SJCRH30 (cell line): ENCODE results near the gene HNF1A. TPM values are rescaled to one million over a fixed set of nuclear protein-coding genes. Genes with fewer than 3 reads are reported as not detected.

Source experiments
- DNase-seq, 2 experiments: peaks; one replicate each; pipeline ENCODE4 v3.0.0-alpha.2; 2015 to 2020
- H3K27ac ChIP-seq: fragments of 250-450 bp; sonication (Bioruptor Pico); 2 replicates; pipeline ENCODE4 v1.5.1; 2020; ENCODE audit warnings: mild to moderate bottlenecking, moderate library complexity
- H3K27me3 ChIP-seq: fragments of 250-450 bp; sonication (Bioruptor Pico); 2 replicates; pipeline ENCODE4 v1.5.1; 2020; ENCODE audit warnings: mild to moderate bottlenecking, moderate library complexity
- H3K36me3 ChIP-seq: fragments of 250-450 bp; sonication (Bioruptor Pico); 2 replicates; pipeline ENCODE4 v1.5.1; 2020; ENCODE audit warnings: mild to moderate bottlenecking, moderate library complexity
- H3K4me1 ChIP-seq: fragments of 250-450 bp; sonication (Bioruptor Pico); 2 replicates; pipeline ENCODE4 v1.5.1; 2020; ENCODE audit warnings: mild to moderate bottlenecking, moderate library complexity
- H3K4me3 ChIP-seq: fragments of 250-450 bp; sonication (Bioruptor Pico); 2 replicates; pipeline ENCODE4 v1.5.1; 2020; ENCODE audit warnings: mild to moderate bottlenecking, moderate library complexity
- H3K9me3 ChIP-seq: fragments of 250-450 bp; sonication (Bioruptor Pico); replicated peaks from 2 replicates; pipeline ENCODE4 v1.5.1; 2020; ENCODE audit warnings: mild to moderate bottlenecking, moderate library complexity
- total RNA-seq: library from RNA; depleted of rRNA; stranded (reverse); fragments of >200 nt; shearing (Covaris generic); gene quantifications from 2 replicates; pipeline ENCODE4 v1.2.3, GENCODE V29; 2014

The HNF1A gene
- total RNA-seq, 1 experiment from 2014 or later = 0.04 TPM

- Histone ChIP-seq H3K9me3 (no peaks in the 10 kb centered on the region), H3K27me3 (no peaks in the 10 kb centered on the region), H3K4me1 (no peaks in the 10 kb centered on the region), H3K4me3 (no peak overlapping the region), H3K27ac (no peak overlapping the region), H3K36me3 (no peaks in the 10 kb centered on the region)
- peak; percentile 17 to 72 for DNase-seq
These were observed 6.8 kb upstream of the HNF1A start for GRCh38 chr12:120971299-120972180.

- H3K4me3 ChIP-seq = no peak overlapping the region
- no peaks in the 10 kb centered on the region for H3K9me3 ChIP-seq
- DNase-seq = no peak
- no peaks in the 10 kb centered on the region for H3K27me3 ChIP-seq
- no peaks in the 10 kb centered on the region for H3K4me1 ChIP-seq
- no peaks in the 10 kb centered on the region for H3K36me3 ChIP-seq
- no peak overlapping the region for H3K27ac ChIP-seq
These were observed 5.3 kb upstream of the HNF1A start for GRCh38 chr12:120972870-120973543.

GRCh38 chr12:120977531-120978295, 630 bp upstream of the HNF1A start:
- H3K27ac ChIP-seq = no peak overlapping the region

GRCh38 chr12:120979220-120979861, 998 bp downstream of the HNF1A start:
- H3K27me3 ChIP-seq = 0 out of 2 replicates have a peak, but pooled peaks cover 3% of the 10 kb centered on the region
- H3K4me1 ChIP-seq = no peaks in the 10 kb centered on the region
- no peak overlapping the region for H3K27ac ChIP-seq
- H3K36me3 ChIP-seq = no peaks in the 10 kb centered on the region
- DNase-seq = no peak
- H3K9me3 ChIP-seq = no peaks in the 10 kb centered on the region
- no peak overlapping the region for H3K4me3 ChIP-seq

More at GRCh38 chr12:120977531-120978295, 630 bp upstream of the HNF1A start:
- Histone ChIP-seq H3K36me3 (no peaks in the 10 kb centered on the region), H3K4me3 (no peak overlapping the region), H3K27me3 (0 out of 2 replicates have a peak, but pooled peaks cover 3% of the 10 kb centered on the region), H3K4me1 (no peaks in the 10 kb centered on the region), H3K9me3 (no peaks in the 10 kb centered on the region)
- DNase-seq = no peak

GRCh38 chr12:120979862-120980696, 1.7 kb downstream of the HNF1A start:
- H3K4me1 ChIP-seq = no peaks in the 10 kb centered on the region
- H3K36me3 ChIP-seq = no peaks in the 10 kb centered on the region
- H3K9me3 ChIP-seq = no peaks in the 10 kb centered on the region
- no peak overlapping the region for H3K27ac ChIP-seq
- H3K4me3 ChIP-seq = no peak overlapping the region
- 0 out of 2 replicates have a peak, but pooled peaks cover 3% of the 10 kb centered on the region for H3K27me3 ChIP-seq
- no peak for DNase-seq

- Histone ChIP-seq H3K4me3 (no peak overlapping the region), H3K36me3 (no peaks in the 10 kb centered on the region), H3K4me1 (no peaks in the 10 kb centered on the region), H3K27ac (no peak overlapping the region), H3K9me3 (no peaks in the 10 kb centered on the region), H3K27me3 (0 out of 2 replicates have a peak, but pooled peaks cover 3% of the 10 kb centered on the region)
- no peak for DNase-seq
These were observed 2.5 kb downstream of the HNF1A start for GRCh38 chr12:120980800-120981368.

- Histone ChIP-seq H3K4me3 (no peak overlapping the region), H3K9me3 (no peaks in the 10 kb centered on the region), H3K36me3 (no peaks in the 10 kb centered on the region), H3K4me1 (no peaks in the 10 kb centered on the region), H3K27ac (no peak overlapping the region), H3K27me3 (0 out of 2 replicates have a peak, but pooled peaks cover 3% of the 10 kb centered on the region)
- DNase-seq = no peak
These were observed 3.1 kb downstream of the HNF1A start for GRCh38 chr12:120981407-120981941.

- Histone ChIP-seq H3K9me3 (no peaks in the 10 kb centered on the region), H3K36me3 (no peaks in the 10 kb centered on the region), H3K4me3 (no peak overlapping the region), H3K27ac (no peak overlapping the region), H3K27me3 (0 out of 2 replicates have a peak, but pooled peaks cover 3% of the 10 kb centered on the region), H3K4me1 (no peaks in the 10 kb centered on the region)
- no peak for DNase-seq
These were observed 4.3 kb downstream of the HNF1A start for GRCh38 chr12:120982659-120983058.

- H3K36me3 ChIP-seq = no peaks in the 10 kb centered on the region
- H3K4me1 ChIP-seq = no peaks in the 10 kb centered on the region
- no peak overlapping the region for H3K27ac ChIP-seq
- H3K27me3 ChIP-seq = no peaks in the 10 kb centered on the region
- no peaks in the 10 kb centered on the region for H3K9me3 ChIP-seq
- no peak overlapping the region for H3K4me3 ChIP-seq
- no peak for DNase-seq
These were observed 5.4 kb downstream of the HNF1A start for GRCh38 chr12:120983759-120984158.

- H3K27me3 ChIP-seq = no peaks in the 10 kb centered on the region
- H3K4me3 ChIP-seq = no peak overlapping the region
- no peak overlapping the region for H3K27ac ChIP-seq
- no peaks in the 10 kb centered on the region for H3K9me3 ChIP-seq
- no peak for DNase-seq
- no peaks in the 10 kb centered on the region for H3K36me3 ChIP-seq
- H3K4me1 ChIP-seq = no peaks in the 10 kb centered on the region
These were observed 6.1 kb downstream of the HNF1A start for GRCh38 chr12:120984351-120984898.

- Histone ChIP-seq H3K36me3 (no peaks in the 10 kb centered on the region), H3K4me3 (no peak overlapping the region), H3K27ac (no peak overlapping the region), H3K27me3 (no peaks in the 10 kb centered on the region), H3K4me1 (no peaks in the 10 kb centered on the region), H3K9me3 (no peaks in the 10 kb centered on the region)
- no peak for DNase-seq
These were observed 9.9 kb downstream of the HNF1A start for GRCh38 chr12:120988234-120988633.

- H3K4me1 ChIP-seq = no peaks in the 10 kb centered on the region
- H3K27me3 ChIP-seq = no peaks in the 10 kb centered on the region
- DNase-seq = no peak
- no peaks in the 10 kb centered on the region for H3K9me3 ChIP-seq
- no peak overlapping the region for H3K27ac ChIP-seq
- H3K36me3 ChIP-seq = no peaks in the 10 kb centered on the region
- no peak overlapping the region for H3K4me3 ChIP-seq
These were observed 10.3 kb downstream of the HNF1A start for GRCh38 chr12:120988658-120989057.

- H3K4me3 ChIP-seq = no peak overlapping the region
- no peaks in the 10 kb centered on the region for H3K36me3 ChIP-seq
- no peaks in the 10 kb centered on the region for H3K27me3 ChIP-seq
- no peak for DNase-seq
- no peaks in the 10 kb centered on the region for H3K4me1 ChIP-seq
- no peak overlapping the region for H3K27ac ChIP-seq
- no peaks in the 10 kb centered on the region for H3K9me3 ChIP-seq
These were observed 11.3 kb downstream of the HNF1A start for GRCh38 chr12:120989687-120990086.
